ENCODE measurements around the gene HVCN1.
"Not testable (repeated sequence)": the region's sequence is repeated elsewhere in the genome, so short reads cannot be mapped to it uniquely, and the experiment has no call there.

The HVCN1 gene

GRCh38 chr12:110658878-110659277, 30.0 kb downstream of the HVCN1 start:
- DNase-seq (ENCODE audit: low read depth, low spot score): no peak
- TF ChIP-seq CTCF (IDR thresholded peaks at IDR 0.05; ENCODE audit: low read depth, low read length): no peak
- H3K4me3 ChIP-seq (ENCODE audit: low read depth, low read length): no peak overlapping the region
- in situ Hi-C loops (cut with HindIII; ENCODE audit: low sequenced_read_pairs): no loop called here

GRCh38 chr12:110658242-110658641, 30.7 kb downstream of the HVCN1 start:
- in situ Hi-C loops (cut with HindIII; ENCODE audit: low sequenced_read_pairs): no loop called here

GRCh38 chr12:110657747-110658146, 31.2 kb downstream of the HVCN1 start:
- TF ChIP-seq CTCF (IDR thresholded peaks at IDR 0.05; ENCODE audit: low read depth, low read length): no peak
- in situ Hi-C loops (cut with HindIII; ENCODE audit: low sequenced_read_pairs): no loop called here
- DNase-seq (ENCODE audit: low read depth, low spot score): no peak
- H3K4me3 ChIP-seq (ENCODE audit: low read depth, low read length): no peak overlapping the region

More at GRCh38 chr12:110658242-110658641, 30.7 kb downstream of the HVCN1 start:
- no peak overlapping the region for H3K4me3 ChIP-seq (ENCODE audit: low read depth, low read length)
- DNase-seq (ENCODE audit: low read depth, low spot score): no peak
- no peak for TF ChIP-seq CTCF (IDR thresholded peaks at IDR 0.05; ENCODE audit: low read depth, low read length)

GRCh38 chr12:110656071-110656655, 32.8 kb downstream of the HVCN1 start:
- TF ChIP-seq CTCF (IDR thresholded peaks at IDR 0.05; ENCODE audit: low read depth, low read length): no peak
- in situ Hi-C loops (cut with HindIII; ENCODE audit: low sequenced_read_pairs): no loop called here
- no peak for DNase-seq (ENCODE audit: low read depth, low spot score)
- no peak overlapping the region for H3K4me3 ChIP-seq (ENCODE audit: low read depth, low read length)

- H3K4me3 ChIP-seq (ENCODE audit: low read depth, low read length); in situ Hi-C loops (cut with HindIII; ENCODE audit: low sequenced_read_pairs); DNase-seq (ENCODE audit: low read depth, low spot score): not testable (repeated sequence)
Measured at GRCh38 chr12:110654238-110654637, 34.7 kb downstream of the HVCN1 start.

- in situ Hi-C loops (cut with HindIII; ENCODE audit: low sequenced_read_pairs): no loop called here
- no peak for DNase-seq (ENCODE audit: low read depth, low spot score)
- TF ChIP-seq CTCF (IDR thresholded peaks at IDR 0.05; ENCODE audit: low read depth, low read length): no peak
- no peak overlapping the region for H3K4me3 ChIP-seq (ENCODE audit: low read depth, low read length)
Measured at GRCh38 chr12:110649341-110649847, 39.5 kb downstream of the HVCN1 start.

- TF ChIP-seq CTCF (IDR thresholded peaks at IDR 0.05; ENCODE audit: low read depth, low read length): no peak
- in situ Hi-C loops (cut with HindIII; ENCODE audit: low sequenced_read_pairs): no loop called here
- H3K4me3 ChIP-seq (ENCODE audit: low read depth, low read length): no peak overlapping the region
- DNase-seq (ENCODE audit: low read depth, low spot score): no peak
Measured at GRCh38 chr12:110647631-110648040, 41.3 kb downstream of the HVCN1 start.

Data from astrocyte of the spinal cord (primary cell).